ENCODE measurements around the gene RABL6.

DNA sequence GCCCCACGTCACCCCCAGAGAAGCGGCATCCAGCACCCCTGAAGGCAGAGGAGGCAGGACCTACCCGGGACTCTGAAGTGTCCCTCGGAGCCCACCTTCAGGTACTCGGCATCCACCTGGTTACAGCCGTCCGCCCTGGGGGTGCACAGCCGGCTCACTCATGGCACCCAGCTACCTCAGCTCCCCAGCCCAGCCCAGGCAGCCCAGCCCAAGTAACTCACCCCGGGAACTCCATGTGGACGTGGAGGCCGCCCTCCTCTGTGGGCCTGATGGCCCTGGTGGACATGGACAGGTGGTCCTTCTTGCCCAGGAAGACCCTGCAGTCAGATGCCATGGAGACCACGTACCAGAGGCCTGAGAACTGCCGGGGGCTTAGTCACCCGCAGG lies 44.1 kb upstream of the RABL6 start:
- TF ChIP-seq, protein P1, sequence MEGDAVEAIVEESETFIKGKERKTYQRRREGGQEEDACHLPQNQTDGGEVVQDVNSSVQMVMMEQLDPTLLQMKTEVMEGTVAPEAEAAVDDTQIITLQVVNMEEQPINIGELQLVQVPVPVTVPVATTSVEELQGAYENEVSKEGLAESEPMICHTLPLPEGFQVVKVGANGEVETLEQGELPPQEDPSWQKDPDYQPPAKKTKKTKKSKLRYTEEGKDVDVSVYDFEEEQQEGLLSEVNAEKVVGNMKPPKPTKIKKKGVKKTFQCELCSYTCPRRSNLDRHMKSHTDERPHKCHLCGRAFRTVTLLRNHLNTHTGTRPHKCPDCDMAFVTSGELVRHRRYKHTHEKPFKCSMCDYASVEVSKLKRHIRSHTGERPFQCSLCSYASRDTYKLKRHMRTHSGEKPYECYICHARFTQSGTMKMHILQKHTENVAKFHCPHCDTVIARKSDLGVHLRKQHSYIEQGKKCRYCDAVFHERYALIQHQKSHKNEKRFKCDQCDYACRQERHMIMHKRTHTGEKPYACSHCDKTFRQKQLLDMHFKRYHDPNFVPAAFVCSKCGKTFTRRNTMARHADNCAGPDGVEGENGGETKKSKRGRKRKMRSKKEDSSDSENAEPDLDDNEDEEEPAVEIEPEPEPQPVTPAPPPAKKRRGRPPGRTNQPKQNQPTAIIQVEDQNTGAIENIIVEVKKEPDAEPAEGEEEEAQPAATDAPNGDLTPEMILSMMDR (conservative IDR thresholded peaks at IDR 0.05; ENCODE audit: low read length), result no peak
- no peak for TF ChIP-seq EZH2phosphoT487 (IDR thresholded peaks at IDR 0.05; ENCODE audit: borderline replicate concordance, low read depth, low read length)
